Measurements from ENCODE around the gene FLT3. TPM values are rescaled to one million over a fixed set of nuclear protein-coding genes. Genes with fewer than 3 reads are reported as not detected.

The FLT3 gene
- total RNA-seq, 3 donors from 2014 or later (not counting 1 experiment from before 2014, with no cell fraction given): 0.39 to 1.8 (median 1.1) TPM

DNA sequence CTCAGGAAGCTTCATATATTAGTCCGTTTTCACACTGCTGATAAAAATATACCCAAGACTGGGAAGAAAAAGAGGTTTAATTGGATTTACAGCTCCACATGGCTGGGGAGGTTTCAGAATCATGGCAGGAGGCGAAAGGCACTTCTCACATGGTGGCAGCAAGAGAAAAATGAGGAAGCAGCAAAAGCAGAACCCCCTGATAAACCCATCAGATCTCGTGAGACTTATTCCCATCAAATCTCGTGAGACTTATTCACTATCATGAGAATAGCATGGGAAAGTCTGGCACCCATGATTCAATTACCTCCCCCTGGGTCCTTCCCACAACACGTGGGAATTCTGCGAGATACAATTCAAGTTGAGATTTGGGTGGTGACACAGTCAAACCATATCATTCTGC, 23.1 kb downstream of the FLT3 start:
- Mint-ChIP-seq H3K9me3 (no peaks in the 10 kb centered on the region), H3K4me3 (no peak overlapping the region), H3K36me3 (no peaks in the 10 kb centered on the region), H3K27ac (no peak overlapping the region), H3K27me3 (ENCODE audit: low read depth in 2 of 2) (no peaks in the 10 kb centered on the region), H3K4me1 (no peaks in the 10 kb centered on the region)
- intact Hi-C loops (cut with micrococcal nuclease): no loop called here
- H3K9me3 ChIP-seq (ENCODE audit: control insufficient read depth, insufficient read depth, low read length): no peaks in the 10 kb centered on the region
- DNase-seq: no peak
- ATAC-seq: no peak
- TF ChIP-seq, protein P1, sequence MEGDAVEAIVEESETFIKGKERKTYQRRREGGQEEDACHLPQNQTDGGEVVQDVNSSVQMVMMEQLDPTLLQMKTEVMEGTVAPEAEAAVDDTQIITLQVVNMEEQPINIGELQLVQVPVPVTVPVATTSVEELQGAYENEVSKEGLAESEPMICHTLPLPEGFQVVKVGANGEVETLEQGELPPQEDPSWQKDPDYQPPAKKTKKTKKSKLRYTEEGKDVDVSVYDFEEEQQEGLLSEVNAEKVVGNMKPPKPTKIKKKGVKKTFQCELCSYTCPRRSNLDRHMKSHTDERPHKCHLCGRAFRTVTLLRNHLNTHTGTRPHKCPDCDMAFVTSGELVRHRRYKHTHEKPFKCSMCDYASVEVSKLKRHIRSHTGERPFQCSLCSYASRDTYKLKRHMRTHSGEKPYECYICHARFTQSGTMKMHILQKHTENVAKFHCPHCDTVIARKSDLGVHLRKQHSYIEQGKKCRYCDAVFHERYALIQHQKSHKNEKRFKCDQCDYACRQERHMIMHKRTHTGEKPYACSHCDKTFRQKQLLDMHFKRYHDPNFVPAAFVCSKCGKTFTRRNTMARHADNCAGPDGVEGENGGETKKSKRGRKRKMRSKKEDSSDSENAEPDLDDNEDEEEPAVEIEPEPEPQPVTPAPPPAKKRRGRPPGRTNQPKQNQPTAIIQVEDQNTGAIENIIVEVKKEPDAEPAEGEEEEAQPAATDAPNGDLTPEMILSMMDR (IDR thresholded peaks at IDR 0.05): no peak
- H3K27me3 ChIP-seq (ENCODE audit: control insufficient read depth, insufficient read depth, low read length): no peaks in the 10 kb centered on the region
- WGBS (ENCODE audit: insufficient coverage): 78% methylated on average over 6 of the region's 6 CpGs
- H3K4me3 ChIP-seq (ENCODE audit: low read length): no peak overlapping the region
- no peaks in the 10 kb centered on the region for H3K36me3 ChIP-seq (ENCODE audit: control insufficient read depth, insufficient read depth, low read length)
- no peak overlapping the region for H3K27ac ChIP-seq (ENCODE audit: low read length)
- no peaks in the 10 kb centered on the region for H3K4me1 ChIP-seq (ENCODE audit: control insufficient read depth, insufficient read depth, low read length)

DNA sequence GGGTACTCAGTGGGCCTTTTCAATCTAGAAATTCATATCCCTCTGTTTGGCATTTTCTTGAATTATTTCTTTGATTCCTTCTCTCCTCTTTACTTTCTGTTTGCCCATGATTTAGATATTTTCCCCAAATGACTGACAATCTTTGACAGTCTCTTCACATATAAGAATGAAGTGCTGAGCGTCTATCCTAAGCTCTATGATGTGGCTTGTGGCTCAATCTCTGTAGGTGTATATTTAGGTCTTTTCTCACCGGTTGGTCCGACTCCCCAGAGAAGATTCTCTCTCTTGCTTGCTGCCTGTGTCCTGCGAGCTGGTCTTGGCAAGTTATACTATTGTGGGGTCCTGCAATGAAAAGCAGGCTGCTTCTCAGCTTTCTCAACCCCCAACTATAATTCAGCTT, 29.0 kb downstream of the FLT3 start:
- Mint-ChIP-seq H3K9me3 (no peaks in the 10 kb centered on the region), H3K27me3 (ENCODE audit: low read depth in 2 of 2) (peaks cover 0 to 4% of the 10 kb centered on the region in 2 donors), H3K4me1 (no peaks in the 10 kb centered on the region), H3K4me3 (no peak overlapping the region), H3K36me3 (no peaks in the 10 kb centered on the region), H3K27ac (no peak overlapping the region)
- 8% methylated on average over 3 of the region's 4 CpGs for WGBS (ENCODE audit: insufficient coverage)
- H3K27ac ChIP-seq (ENCODE audit: low read length): no peak overlapping the region
- TF ChIP-seq, protein P1 (IDR thresholded peaks at IDR 0.05): no peak
- intact Hi-C loops (cut with micrococcal nuclease): no loop called here
- no peaks in the 10 kb centered on the region for H3K27me3 ChIP-seq (ENCODE audit: control insufficient read depth, insufficient read depth, low read length)
- no peaks in the 10 kb centered on the region for H3K4me1 ChIP-seq (ENCODE audit: control insufficient read depth, insufficient read depth, low read length)
- ATAC-seq (no peak), DNase-seq (no peak)
- H3K36me3 ChIP-seq (ENCODE audit: control insufficient read depth, insufficient read depth, low read length): no peaks in the 10 kb centered on the region
- no peak overlapping the region for H3K4me3 ChIP-seq (ENCODE audit: low read length)
- H3K9me3 ChIP-seq (ENCODE audit: control insufficient read depth, insufficient read depth, low read length): no peaks in the 10 kb centered on the region

DNA sequence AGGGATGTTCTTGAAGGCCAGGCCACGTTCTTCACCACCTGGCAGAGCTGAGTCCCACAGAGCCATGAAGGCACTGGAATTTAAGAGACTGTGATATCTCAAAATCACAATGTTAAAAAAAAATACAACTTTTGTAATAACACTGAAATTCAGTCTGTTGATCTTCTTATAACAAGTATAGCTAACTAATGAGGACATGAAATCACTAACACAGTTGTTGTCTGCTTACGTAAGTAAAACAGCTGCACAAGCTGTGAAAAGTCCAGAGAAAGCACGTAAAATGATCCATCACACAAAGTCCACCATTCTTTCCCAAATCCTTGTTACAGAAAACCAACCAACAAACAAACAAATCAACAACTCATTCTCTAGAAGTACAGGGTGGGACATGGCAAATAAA, 32.9 kb downstream of the FLT3 start:
- H3K4me3 ChIP-seq (ENCODE audit: low read length): no peak overlapping the region
- no peaks in the 10 kb centered on the region for H3K4me1 ChIP-seq (ENCODE audit: control insufficient read depth, insufficient read depth, low read length)
- no peak overlapping the region for H3K27ac Mint-ChIP-seq
- H3K27me3 ChIP-seq (ENCODE audit: control insufficient read depth, insufficient read depth, low read length): no peaks in the 10 kb centered on the region
- ATAC-seq (no peak), DNase-seq (no peak)
- H3K9me3 ChIP-seq (ENCODE audit: control insufficient read depth, insufficient read depth, low read length): no peaks in the 10 kb centered on the region
- intact Hi-C loops (cut with micrococcal nuclease): no loop called here
- no peaks in the 10 kb centered on the region for H3K9me3 Mint-ChIP-seq
- H3K36me3 Mint-ChIP-seq: no peaks in the 10 kb centered on the region
- TF ChIP-seq, protein P1 (IDR thresholded peaks at IDR 0.05): no peak
- H3K27me3 Mint-ChIP-seq (ENCODE audit: low read depth in 2 of 2): peaks cover 0 to 7% of the 10 kb centered on the region in 2 donors
- no peak overlapping the region for H3K4me3 Mint-ChIP-seq
- WGBS (ENCODE audit: insufficient coverage): 95% methylated on average over 3 of the region's 3 CpGs
- no peak overlapping the region for H3K27ac ChIP-seq (ENCODE audit: low read length)
- no peaks in the 10 kb centered on the region for H3K4me1 Mint-ChIP-seq
- H3K36me3 ChIP-seq (ENCODE audit: control insufficient read depth, insufficient read depth, low read length): no peaks in the 10 kb centered on the region

DNA sequence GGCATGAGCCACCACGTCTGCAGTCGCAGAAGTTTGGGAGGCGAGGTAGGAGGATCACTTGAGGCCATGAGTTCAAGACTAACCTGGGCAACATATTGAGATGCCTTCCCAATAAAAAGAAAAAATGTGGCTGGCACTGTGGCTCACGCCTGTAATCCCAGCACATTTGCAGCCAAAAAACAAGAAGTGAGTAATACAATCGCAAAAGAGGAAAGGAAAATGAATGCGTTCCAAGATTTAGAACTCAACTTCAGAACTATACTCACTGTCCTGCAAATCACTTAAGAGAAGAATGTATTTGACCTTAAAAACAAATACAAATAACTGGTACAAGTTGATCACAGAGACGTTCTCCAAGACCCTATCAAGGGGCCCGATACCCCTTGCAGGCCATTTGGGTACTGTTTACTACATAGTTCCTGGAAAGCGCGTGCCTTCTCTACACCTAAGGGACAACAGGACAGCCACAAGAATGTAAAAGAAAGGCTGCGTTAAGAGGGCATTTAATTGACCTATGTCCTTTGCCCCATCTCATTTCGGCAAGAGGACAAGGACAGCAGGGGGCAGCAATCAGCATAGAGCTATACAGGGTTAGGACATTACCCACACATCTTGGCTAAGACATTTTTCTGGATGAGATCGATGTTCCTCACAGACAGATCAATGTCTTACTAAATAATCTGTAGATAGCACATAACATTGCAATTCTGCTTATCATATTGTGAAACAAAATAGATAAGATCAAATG, 41.3 kb downstream of the FLT3 start:
- TF ChIP-seq, protein P1 (IDR thresholded peaks at IDR 0.05): peak; percentile 14
- WGBS (ENCODE audit: insufficient coverage): 76% methylated on average over 11 of the region's 13 CpGs
- peaks cover 8% of the 10 kb centered on the region for H3K4me1 ChIP-seq (ENCODE audit: control insufficient read depth, insufficient read depth, low read length)
- no peaks in the 10 kb centered on the region for H3K9me3 ChIP-seq (ENCODE audit: control insufficient read depth, insufficient read depth, low read length)
- no peaks in the 10 kb centered on the region for H3K36me3 ChIP-seq (ENCODE audit: control insufficient read depth, insufficient read depth, low read length)
- H3K27ac ChIP-seq (ENCODE audit: low read length): no peak overlapping the region
- H3K36me3 Mint-ChIP-seq: no peaks in the 10 kb centered on the region
- peak in 1 of 2 donors; percentile 60 for DNase-seq
- H3K4me3 ChIP-seq (ENCODE audit: low read length): no peak overlapping the region
- H3K27ac Mint-ChIP-seq: no peak overlapping the region
- no peak for ATAC-seq
- H3K9me3 Mint-ChIP-seq: no peaks in the 10 kb centered on the region
- H3K27me3 ChIP-seq (ENCODE audit: control insufficient read depth, insufficient read depth, low read length): no peaks in the 10 kb centered on the region
- no peak overlapping the region for H3K4me3 Mint-ChIP-seq
- intact Hi-C loops (cut with micrococcal nuclease): no loop called here
- H3K27me3 Mint-ChIP-seq (ENCODE audit: low read depth in 2 of 2): peaks cover 13 to 24% of the 10 kb centered on the region in 2 donors
- peaks cover 14 to 15% of the 10 kb centered on the region in 2 donors for H3K4me1 Mint-ChIP-seq
